GM23248 (cell line): ENCODE results near the gene COPG2.

Experiments used
- EZH2 ChIP-seq: fragments of 200-600 bp; sonication (generic); IDR thresholded peaks from 2 replicates; pipeline ENCODE4 v1.6.1; 2018; ENCODE audit warnings: antibody characterized with exemption, mild to moderate bottlenecking; ENCODE audit not compliant: insufficient read depth, poor library complexity, severe bottlenecking
- EZH2phosphoT487 ChIP-seq: fragments of 200-600 bp; sonication (generic); IDR thresholded peaks from 2 replicates; pipeline ENCODE4 v1.6.1; 2018; ENCODE audit warnings: antibody characterized with exemption, moderate library complexity, mild to moderate bottlenecking, low read depth; ENCODE audit not compliant: insufficient read depth

DNA sequence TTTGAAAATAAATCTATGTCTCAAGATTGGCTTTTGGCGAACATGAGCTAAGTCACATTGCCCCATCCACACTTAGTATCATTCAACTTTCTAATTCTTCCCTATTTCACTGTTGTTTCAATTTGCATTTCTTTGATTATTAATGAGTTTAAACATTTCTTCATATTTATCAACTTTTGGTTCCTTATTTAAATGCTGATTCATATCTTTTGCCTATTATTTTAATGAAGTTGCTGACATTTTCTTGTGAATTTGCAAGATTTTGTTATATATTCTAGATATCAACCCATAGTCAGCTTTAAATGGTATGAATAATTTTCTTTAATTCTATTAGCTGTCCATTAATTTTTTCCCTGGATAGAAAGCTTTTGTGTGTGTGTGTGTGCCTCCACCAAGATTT is 32.2 kb upstream of the COPG2 start:
- TF ChIP-seq EZH2: no peak
- TF ChIP-seq EZH2phosphoT487: no peak
